SK-N-MC (cell line): ENCODE measurements around the gene NTN3.

ENCODE experiments used
- EZH2 ChIP-seq: fragments of 200-600 bp; sonication (generic); IDR thresholded peaks from one replicate; pipeline ENCODE4 v1.6.1; 2017; ENCODE audit warnings: antibody characterized with exemption
- FOXP2 ChIP-seq: optimal IDR thresholded peaks from 2 replicates; pipeline ENCODE3; 2011; ENCODE audit warnings: mild to moderate bottlenecking, moderate library complexity; ENCODE audit not compliant: insufficient read depth; ENCODE audit errors: extremely low read length, control extremely low read depth
- POLR2AphosphoS5 ChIP-seq: IDR thresholded peaks from 2 replicates; pipeline ENCODE4 v1.6.1; 2012; ENCODE audit warnings: mild to moderate bottlenecking, low read depth, low read length, borderline replicate concordance

- TF ChIP-seq EZH2 (no peak), POLR2AphosphoS5 (no peak), FOXP2 (no peak)
Observed at GRCh38 chr16:2477327-2477726, 6.2 kb downstream of the NTN3 start.
